Measurements from ENCODE around the gene TP63.

The TP63 gene

DNA sequence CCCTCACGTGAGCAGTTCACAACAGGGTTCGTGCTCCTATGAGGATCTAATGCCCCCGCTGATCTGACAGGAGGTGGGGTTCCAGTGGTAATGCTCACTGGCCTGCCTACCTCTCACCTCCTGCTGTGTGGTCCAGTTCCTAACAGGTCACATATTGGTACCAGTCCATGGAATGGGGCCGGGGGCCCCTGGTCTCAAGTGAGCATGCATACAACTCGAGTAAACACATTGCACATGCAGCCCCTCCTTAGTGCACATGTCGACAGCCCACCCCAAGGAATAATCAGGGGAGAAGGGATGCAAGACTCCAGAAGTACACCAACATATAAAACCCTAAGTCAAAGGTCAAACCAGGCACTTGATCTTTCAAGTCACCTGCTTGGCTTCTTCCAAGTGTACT lies 127.0 kb downstream of the TP63 start:
- H3K4me3 ChIP-seq (ENCODE audit: low read depth, low read length) = no peak overlapping the region
- TF ChIP-seq CTCF (IDR thresholded peaks at IDR 0.05; ENCODE audit: low read depth, low read length, missing control alignments) = no peak
- DNase-seq (ENCODE audit: low read depth) = no peak

DNA sequence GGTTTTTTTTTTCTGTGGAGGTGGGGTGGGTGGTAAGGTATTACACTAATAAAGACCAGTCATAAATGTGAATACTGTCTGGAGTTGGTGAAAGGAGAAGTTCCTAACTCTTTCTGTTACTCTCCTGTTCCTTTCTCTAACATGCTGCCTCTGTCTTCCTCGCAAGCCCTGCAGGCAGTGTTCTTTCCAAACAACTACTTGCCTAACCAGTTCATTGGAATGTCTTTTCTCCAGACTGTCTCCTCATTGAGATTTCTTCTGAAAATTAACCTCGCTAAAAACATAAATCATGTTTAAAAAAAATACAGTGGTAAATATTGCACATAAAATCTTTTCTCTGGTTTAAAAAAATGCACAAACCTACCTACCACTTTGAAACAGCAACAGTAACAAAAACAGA lies 135.2 kb downstream of the TP63 start:
- no peak overlapping the region for H3K4me3 ChIP-seq (ENCODE audit: low read depth, low read length)
- no peak for DNase-seq (ENCODE audit: low read depth)
- TF ChIP-seq CTCF (IDR thresholded peaks at IDR 0.05; ENCODE audit: low read depth, low read length, missing control alignments) = no peak

DNA sequence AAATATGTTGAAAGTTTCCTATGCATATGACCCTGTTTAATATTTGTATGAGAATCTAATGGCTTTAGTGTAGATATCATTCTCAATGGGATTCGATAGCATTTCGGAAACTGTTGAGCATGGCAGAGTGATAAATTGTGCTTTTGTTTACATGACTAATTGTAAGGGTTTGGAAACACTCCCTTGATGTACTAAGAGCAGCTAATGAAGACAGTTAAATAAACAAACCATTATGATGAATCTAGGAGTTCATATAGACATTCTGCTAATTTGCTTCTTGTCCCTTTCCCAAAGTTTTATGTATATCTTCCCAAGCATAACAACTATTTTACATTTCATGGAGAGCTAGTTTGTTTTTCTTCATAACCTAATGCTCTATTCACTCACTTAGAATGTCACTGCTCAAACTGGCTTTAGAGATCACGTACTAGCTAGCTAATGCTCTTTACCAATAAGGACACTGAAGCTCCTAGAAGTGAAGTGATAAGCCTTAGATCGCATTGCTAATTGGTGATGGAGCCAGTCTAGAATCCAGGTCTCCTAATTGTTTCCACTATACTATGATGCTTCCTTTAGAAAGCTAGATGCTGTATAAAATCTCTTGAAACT lies 140.8 kb downstream of the TP63 start:
- H3K4me3 ChIP-seq (ENCODE audit: low read depth, low read length) = no peak overlapping the region
- TF ChIP-seq CTCF (IDR thresholded peaks at IDR 0.05; ENCODE audit: low read depth, low read length, missing control alignments) = no peak
- DNase-seq (ENCODE audit: low read depth) = no peak

DNA sequence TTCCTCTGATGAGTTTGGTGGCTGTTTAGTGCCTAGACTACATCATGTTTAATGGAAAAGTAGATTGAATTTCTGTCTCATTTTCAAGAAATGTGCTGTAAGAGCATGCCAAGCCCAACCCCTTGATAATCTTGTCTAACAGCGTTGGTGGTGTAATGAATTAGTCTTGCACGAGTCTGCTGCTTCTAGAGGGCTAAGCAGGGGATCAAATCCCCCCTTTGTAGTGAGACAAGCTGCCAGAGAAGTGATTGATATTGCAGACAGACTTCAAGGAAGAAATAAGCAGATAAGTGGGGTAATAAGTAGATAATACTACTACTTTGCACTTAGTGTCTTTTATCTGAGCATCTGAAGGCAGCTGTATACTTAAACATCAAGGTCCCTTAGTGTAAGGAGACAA lies 141.4 kb downstream of the TP63 start:
- no peak for TF ChIP-seq CTCF (IDR thresholded peaks at IDR 0.05; ENCODE audit: low read depth, low read length, missing control alignments)
- DNase-seq (ENCODE audit: low read depth) = no peak
- no peak overlapping the region for H3K4me3 ChIP-seq (ENCODE audit: low read depth, low read length)

DNA sequence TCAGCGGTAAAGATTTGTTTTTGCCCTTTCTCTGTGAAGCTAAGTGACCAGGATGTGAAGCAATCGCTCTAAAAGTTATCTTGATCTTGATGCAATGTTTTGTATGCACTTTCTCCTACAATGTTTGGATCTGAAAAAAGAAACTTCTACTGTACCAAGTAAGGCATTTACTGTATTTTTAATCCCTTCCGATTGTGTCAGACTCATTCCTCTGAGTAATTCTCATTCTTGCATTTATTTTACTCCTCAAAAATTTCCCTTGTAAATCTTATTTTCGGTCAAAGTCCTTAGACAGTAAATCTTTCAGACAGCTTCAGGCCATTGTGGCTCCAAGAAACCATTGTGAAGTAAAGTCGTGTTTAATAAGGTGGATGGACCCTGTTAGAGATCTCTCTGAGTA lies 141.9 kb downstream of the TP63 start:
- no peak for DNase-seq (ENCODE audit: low read depth)
- no peak for TF ChIP-seq CTCF (IDR thresholded peaks at IDR 0.05; ENCODE audit: low read depth, low read length, missing control alignments)
- H3K4me3 ChIP-seq (ENCODE audit: low read depth, low read length) = no peak overlapping the region

GRCh38 chr3:189776149-189776824 lies 145.1 kb downstream of the TP63 start:
- DNase-seq (ENCODE audit: low read depth) = no peak
- TF ChIP-seq CTCF (IDR thresholded peaks at IDR 0.05; ENCODE audit: low read depth, low read length, missing control alignments) = no peak
- H3K4me3 ChIP-seq (ENCODE audit: low read depth, low read length) = no peak overlapping the region

Measured in GM12864 (cell line).